Suppressor macrophage treated with lipopolysaccharide for 1 hour (primary cell): ENCODE data around the gene DDX52.
"Not testable (repeated sequence)": the region's sequence is repeated elsewhere in the genome, so short reads cannot be mapped to it uniquely, and the experiment has no call there.

Source experiments
- DNase-seq, 3 donors: peaks; one replicate each; pipeline ENCODE4 v3.0.0-alpha.2; 2020 to 2022

Gene DDX52

DNA sequence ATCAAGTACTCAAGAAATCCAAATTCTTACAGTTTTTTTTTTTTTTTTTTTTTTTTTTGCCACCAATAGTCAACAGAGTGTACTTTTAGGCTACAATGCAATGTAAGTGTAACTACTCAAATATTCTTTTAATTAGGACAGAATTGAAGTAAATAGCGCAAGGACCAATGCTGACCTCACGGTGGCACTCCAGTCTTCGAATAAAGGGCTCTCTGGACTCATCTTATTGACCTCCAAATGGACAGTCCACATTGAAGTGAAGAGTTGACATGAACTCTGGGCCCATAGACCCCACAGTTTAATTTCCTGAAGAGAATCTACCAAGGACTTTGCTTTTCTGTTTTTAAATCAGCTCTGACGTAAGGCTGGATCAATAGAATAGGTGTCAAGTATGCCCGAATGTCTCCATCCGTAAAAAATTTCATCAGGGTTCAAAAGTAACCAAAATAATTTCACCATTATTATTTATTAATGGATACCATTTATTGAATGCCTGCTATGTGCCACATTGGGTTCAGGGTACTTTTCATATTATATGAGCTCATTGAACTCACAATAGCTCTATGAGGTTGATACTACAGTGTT lies 7.3 kb upstream of the DDX52 start:
- peak; percentile 59 to 67 (median 61) for DNase-seq

DNA sequence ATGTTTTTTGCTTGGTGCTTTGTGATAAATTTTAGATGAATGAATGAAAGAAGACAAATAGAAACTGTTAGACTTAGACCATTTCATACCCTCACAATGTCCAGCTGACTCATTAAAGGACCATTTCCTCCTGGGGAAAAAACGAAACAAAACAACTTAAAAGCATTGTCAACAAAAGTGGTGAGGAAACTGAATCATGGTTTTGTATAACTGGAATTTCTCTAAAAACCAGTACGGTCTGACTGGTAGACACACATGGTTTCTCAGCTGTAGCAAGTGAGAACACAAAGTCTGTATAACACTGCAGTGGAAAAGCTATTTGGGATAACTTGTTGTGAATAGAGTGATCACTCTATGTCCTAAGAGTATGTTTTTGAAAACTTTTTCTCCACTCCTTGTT lies 5.3 kb upstream of the DDX52 start:
- peak; percentile 73 to 94 (median 89) for DNase-seq

DNA sequence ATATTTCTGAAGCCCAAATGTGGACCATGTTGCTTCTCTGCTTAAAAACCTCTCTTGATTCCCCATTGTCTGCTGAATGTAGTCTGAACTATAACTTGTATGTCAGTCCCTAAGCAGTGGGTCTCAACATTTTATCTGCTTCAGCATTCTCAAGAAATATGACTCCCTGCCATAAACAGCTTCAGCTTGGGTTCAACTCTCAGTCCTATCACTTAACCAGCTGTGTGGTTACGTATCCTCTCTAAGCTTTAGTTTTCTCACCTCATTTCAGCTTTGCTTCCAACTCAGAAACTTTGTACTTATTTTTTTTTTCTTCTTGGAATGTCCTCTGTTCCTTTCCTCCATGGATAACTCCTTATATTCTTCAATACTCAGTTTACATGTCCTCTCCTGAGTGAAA lies 4.6 kb upstream of the DDX52 start:
- DNase-seq: no peak

DNA sequence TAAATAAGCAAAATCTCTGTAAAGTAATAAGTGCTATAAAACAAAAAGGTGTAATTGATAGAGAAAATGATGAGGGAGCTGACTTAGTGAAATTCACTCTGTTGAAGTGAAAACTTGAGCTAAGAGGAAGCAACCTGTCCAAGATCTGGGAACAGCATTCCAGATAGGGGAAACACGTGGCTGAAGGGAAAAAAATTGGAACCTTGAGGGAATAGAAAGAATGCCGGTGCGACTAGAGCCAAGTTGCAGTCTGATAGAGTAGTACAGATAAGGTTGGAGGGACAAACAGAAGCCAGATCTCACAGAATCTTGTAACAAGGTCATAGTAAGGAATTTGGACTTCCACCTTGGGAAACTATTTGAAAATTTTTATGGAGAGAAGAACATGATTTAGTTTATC lies 623 bp upstream of the DDX52 start:
- DNase-seq: no peak

DNA sequence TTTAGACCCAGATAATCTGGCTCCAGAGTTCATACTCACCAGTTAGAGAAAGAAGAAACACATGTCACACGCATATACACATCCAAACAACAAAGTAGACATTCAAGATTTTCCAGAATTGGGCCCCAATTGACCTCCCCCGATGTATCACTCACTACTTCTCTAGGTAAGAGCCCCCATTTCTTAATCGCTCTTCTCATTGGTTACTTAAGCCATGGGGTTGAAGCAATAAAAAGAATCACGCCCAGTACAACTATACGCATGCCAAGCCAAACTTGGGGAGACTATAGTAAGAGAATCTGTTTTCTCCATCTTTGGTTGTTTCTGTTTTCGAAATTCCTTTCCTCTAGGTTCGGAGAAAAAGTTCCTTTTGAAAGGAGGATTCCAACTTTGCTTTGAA lies 565 bp downstream of the DDX52 start:
- peak; percentile 27 to 52 (median 39) for DNase-seq

DNA sequence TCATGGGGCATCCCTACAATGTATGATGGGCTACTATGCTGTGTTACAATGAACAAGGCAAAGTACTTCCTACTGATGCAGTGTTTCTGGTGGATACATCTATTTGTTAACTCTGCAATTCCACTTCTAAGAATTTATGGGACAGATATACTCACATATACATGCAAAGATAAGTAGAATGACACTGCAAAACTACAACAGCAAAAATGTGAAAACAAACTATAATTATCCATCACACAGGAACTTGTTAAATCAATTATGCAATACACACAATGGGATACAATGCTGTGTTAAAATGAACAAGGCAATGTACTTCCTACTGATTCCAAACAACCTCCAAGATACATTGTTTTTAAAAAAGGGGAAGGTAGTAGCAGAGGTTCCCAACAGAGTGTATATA lies 3.2 kb downstream of the DDX52 start:
- no peak for DNase-seq

DNA sequence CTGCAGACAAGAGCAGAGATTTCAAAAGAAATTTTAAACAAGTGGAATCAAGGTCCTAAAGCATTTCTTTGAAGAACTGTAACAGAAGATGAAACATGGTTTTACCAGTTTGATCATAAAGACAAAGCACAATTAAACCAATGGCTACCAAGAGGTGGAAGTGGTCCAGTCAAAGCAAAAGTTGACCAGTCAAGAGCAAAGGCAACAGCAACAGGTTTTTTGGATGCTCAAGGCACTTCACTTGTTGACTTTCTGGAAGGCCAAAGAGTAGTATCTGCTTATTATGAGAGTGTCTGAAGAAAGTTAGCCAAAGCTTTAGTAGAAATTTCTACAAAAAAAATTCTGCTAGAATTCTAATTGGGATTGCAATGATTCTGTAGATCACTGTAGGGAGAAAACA lies 5.3 kb downstream of the DDX52 start:
- no peak for DNase-seq

DNA sequence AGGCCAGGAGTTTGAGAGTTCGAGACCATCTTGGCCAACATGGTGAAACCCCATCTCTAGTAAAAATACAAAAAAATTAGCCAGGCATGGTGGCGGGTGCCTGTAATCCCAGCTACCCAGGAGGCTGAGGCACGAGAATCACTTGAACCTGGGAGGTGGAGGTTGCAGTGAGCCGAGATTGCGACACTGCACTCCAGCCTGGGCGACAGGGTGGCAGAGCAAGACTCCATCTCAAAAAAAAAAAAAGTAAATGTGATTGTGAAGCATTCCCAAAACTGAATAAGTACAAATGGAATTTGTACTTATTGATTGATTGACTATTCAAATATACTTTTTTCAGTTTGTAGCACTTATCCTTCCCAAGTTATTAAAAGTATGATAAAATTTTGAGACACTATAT lies 26.8 kb downstream of the DDX52 start:
- not testable (repeated sequence) for DNase-seq

DNA sequence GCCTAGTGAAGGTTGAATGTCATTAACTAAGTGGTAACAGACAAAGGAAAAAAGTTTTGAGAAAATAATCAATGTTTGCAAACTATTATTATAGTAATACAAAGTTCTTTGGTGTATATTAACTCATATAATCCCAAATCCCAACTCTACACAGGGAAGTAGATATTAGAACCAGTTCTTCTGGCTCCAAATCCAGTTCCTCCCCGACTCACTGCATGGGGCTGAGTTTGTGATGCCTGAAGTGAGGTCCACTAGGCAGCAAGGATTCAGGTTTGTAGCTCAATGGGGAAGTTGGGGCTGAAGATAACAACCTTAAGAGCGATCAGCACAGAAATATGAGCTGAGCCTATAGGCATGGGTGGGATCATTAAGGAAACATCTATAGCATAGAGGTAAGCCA lies 28.4 kb downstream of the DDX52 start:
- no peak for DNase-seq

DNA sequence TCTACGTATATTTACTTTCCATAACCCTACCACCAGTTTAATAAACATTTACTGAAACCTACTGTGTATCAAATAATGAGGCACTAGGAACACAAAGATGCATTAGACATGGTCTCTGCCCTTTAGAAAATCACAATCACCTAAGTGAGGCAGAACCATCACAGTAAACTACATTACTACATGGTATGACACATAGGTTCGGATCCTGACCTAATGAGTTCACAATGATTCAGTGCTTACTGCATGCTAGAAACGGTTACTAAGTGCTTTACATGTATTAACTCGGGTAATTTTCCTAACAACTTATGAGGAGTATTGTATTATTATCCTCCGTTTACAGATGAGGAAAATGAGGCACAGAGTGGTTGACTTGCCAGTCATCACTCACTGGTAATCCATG lies 28.9 kb downstream of the DDX52 start:
- no peak for DNase-seq

DNA sequence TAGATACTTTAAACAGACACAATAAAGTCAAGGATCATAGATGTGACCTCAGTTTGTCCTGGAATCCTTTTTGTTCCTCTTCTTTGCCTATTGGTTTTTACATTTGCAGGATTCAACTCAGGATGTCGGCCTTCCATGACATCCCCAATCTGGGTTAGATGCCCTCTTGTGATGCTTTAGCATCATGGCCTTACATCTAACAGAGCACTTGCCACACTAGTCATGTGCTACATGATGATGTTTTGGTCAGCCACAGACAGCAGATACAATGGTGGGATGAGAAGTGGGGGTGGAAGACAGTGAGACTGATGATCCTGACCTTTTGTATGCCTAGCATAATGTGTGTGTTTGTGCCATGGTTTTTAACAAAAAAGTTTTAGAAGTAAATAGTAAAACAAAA lies 32.3 kb downstream of the DDX52 start:
- DNase-seq: peak; percentile 38 to 57 (median 52)

DNA sequence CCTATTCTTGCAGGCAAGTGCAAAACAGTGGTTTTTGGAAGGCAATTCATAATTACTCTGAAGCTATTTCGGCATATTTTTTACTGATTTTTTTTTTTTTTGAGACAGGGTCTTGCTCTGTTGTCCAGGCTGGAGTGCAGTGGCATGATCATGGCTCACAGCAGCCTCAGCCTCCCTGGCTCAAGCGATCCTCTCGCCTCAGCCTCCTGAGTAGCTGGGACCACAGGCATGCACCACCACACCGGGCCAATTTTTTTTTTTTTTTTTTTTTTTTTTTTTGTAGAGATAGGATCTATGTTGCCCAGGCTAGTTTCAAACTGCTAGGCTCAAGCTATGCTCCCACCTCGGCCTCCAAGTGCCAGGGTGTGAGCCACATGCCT lies 33.2 kb downstream of the DDX52 start:
- DNase-seq: not testable (repeated sequence)

DNA sequence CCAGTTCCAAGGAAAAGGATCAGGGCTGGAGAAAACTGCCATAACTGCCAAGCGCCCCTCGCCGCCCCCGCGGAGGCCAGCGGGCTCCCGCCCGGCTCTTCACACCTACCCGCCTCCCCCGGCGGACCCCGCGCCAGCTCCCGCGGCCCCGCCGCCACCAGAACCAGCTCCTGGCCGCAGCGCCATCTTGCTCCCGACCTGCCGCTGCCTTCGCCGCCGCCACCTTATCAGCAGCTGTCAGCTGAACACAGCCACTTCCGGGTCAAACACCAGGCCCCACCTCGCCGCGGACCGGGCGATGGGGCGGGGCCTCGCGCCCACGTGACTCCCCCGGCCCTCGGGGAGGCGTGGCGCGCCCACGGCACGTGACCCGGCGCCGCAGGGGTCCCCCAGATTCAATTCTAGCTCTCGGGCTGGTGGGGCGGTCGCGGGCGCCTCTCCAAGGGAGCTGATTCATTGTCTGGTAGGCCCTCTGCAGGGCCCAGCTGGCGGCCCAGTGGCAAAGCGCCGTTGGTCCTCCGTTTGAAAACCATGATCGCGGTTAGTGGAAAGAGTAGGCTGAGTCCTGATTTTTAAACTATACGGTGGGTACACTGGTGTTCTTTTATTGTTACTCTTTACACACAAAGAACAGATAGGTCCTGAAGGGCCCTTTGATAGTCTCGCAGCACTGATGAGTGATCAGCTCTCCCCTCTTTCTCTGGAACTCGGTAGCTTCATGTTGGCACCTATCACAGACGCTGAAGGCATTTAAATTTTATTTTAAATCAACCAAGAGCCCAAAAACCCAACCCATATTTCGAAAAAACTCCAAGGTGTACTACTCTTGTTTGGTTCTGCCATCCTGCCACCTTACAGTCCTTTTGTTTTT lies 33.8 kb downstream of the DDX52 start, which contains the start of gene SYNRG:
SYNRG (minus strand) TSS at position 249 of the 871 bp plus-strand sequence; CDS start at position 186, 63 bp downstream.
- DNase-seq: peak; percentile 93 to 97 (median 96)

DNA sequence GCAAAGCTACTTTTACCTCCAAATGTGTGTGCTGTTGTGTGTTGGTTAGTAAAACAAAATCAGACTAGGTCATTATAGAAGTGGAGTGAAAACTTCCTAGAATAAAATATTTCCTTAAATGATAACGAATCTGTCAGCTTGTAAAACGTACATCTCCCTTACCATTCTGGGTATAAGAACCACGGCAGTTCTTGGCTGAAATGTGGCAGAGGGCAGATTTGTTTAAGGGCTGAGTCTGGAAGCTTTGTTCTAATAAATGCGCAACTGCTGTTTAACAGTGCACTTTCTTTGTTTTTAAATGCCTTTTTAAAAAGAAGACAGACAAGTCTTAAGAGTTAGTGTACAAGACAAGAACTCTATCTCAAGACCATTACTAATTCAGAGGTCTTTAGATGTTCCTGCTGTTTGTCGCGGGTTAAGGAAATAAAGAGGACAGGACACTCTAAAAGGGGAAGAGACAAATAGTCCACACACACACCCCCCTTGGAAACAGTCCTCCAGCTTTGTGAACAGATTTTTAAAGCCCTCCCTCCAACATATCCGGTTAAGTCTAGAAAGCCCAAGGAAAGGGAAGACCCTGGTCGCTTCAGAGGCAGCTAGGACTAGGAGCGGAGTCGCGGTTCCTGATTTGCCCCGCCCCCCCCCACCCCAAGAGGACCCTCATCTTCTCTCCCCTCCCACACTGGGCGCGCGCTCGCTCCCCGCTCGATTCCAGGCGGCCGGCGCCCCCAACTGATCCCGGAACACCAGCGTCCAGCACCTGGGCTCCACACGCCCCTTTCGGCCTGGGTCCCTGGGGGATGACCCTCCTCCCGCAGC lies 34.7 kb downstream of the DDX52 start:
- DNase-seq: peak; percentile 48 to 54 (median 53)

DNA sequence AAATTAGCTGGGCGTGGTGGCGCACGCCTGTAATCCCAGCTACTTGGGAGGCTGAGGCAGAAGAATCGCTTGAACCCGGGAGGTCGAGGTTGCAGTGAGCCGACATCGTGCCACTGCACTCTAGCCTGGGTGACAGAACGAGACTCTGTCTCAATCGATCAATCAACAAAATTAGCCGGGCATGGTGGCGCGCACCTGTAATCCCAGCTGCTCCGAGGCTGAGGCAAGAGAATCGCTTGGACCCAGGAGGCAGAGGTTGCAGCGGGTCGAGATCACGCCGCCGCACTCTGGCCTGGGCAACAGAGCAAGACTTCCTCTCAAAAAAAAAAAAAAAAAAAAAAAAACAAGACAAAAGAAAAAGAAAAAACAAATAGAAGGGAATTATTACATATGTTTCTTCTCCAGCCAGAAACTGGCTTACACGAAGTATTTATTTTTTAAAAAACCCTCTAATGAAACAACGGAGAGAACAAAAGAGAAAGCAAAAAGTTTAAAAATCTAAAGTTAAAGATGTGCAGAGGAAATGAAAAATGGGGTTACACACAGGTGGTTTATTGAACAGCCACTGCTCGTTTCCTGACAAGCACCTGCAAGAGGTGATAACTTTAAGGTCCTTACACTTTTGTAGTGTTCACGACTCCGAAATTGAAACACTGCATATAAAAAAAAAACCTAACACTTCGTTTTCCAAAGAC lies 35.5 kb downstream of the DDX52 start:
- DNase-seq: no peak

DNA sequence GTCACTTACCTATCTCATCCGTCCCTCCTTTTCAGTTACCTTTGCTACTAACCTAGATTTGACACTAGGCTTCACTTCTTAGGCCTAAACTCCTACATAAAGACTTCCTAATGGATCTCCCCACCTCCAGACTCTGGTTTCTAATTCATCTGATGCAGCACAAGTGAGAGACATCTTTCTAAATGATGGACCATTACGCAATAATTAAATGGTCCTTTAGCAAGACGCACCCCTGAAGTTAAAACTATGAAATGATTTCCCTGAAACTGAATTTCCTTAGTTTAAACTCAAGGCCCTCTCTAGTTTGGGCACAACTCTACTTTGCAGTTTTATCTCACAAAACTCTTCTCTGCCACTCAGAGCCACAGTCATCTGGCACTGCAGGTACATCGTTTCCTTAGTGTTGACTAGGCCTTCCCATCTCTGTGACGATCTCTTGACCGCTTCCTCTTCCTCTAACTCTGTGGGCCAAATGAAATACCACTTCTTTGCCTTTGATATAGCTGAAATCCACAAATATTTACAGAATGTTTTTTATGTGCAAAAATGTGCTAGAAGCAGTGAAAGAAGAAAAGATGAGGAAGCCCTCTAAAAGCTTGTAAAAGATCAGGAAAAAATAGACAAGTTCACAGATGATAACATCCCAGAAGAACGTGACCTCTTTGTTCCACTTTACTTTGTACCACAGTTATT lies 37.3 kb downstream of the DDX52 start:
- peak; percentile 30 to 42 (median 31) for DNase-seq

DNA sequence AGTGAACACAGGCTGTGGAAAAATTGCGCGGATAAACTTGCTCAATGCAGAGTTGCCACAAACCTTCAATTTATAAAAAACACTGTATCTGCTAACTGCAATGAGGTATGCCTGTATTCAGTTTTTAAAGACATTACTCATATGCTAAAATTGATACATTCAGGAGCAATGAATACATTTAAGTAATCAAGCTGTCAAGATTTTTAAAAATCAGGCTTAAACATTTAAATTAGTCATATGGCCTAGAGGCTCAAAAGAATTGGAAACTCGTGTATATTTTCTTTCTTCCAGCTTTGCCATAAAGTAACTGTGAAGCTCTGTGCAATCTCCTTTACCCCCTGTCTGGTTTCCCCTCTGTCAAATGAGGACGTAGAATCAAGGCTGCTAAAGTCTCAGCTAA lies 38.2 kb downstream of the DDX52 start:
- no peak for DNase-seq

DNA sequence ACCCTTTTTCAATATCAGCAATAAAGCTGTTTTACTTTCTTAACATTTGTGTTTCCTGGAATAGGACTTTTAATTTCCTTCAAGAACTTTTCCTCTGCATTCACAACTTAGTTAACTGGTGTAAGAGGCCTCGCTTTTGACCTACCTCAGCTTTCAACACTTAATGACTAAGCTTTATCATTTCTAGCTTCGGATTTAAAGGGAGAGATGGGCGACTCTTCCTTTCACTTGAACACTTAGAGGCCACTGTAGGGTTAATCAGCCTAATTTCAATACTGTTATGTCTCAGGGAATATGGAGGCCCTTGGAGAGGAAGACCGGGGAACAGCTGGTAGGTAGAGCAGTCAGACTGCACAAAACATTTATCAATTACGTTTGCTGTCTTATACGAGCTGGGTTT lies 38.7 kb downstream of the DDX52 start:
- DNase-seq: no peak

DNA sequence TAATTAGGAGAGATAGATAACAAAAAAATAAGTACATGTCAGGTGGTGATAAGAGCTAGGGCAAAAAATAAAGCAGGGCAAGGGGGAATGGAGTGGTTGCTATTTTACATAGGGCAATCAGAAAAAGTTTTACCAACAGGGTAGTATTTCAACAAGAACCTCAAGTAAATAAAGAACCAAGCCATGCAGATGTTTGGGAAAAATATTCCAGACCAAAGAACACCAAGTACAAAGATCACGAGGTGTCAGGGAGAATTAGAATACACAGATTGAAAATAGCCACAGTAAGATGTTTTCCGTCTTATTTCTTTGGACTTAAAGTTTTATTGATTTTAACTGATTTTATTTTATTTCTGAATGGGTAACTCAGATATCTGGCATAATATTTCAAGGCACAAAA lies 45.1 kb downstream of the DDX52 start:
- no peak for DNase-seq

DNA sequence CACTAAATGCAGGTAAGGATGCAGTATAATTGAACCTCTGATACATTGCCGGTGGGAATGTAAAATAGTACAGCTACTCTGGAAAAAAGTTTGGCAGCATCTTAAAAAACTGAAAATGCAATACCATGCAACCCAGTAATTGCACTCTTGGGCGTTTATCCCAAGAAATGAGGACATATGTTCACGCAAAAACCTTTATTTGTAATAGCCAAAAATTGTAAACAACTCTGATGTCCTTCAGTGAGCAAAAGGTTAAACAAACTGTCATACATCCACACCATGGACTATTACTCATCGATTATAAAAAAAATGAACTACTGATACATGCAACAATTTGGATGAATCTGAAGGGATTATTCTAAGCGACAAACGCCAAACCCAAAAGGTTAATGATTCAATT lies 51.0 kb downstream of the DDX52 start:
- DNase-seq: no peak

DNA sequence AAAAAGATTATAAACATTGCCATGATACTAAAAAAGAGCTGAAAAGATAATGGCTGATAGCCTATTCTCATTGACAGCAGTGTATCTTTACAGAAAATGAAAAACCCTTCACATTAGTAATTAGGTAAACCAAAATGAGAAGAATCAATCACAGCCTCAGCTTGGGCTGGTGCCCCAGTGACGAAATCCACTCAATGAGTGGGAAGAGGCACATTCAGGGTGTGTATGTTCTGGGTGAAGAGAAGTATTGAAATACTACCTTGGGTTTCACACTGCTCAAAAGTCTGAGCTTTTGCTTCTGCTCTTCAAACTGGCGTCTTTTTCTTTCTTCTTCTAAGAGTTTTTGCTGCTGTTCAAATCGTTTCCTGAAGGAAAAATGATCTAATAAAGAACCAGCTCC lies 58.2 kb downstream of the DDX52 start:
- DNase-seq: no peak

DNA sequence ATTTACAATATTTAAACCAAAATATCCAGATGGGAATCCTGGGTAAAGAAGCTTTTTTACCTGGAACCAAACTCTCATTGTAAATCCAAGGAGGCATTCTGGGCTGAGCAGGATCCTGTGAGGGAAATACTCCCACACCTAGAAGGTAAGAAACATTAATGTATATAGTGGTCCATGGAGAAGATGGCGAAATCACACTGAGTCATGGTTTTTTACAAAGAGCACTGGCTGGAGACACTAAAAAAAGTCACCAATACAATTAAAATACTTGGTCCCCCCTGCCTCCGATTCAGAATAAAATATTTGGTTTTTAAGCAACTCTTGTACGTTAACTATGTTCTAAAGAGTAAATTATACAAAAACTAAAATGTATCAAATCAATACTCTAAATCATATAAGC lies 67.0 kb downstream of the DDX52 start:
- DNase-seq: no peak
